Pons (tissue), 1 donor: ENCODE data around the gene NPHS1.
"Not testable (repeated sequence)": the region's sequence is repeated elsewhere in the genome, so short reads cannot be mapped to it uniquely, and the experiment has no call there.

Experiments used
- DNase-seq: peaks from one replicate; pipeline ENCODE4 v3.0.0-alpha.2; 2016; ENCODE audit warnings: low spot score

The NPHS1 gene

GRCh38 chr19:35852029-35852780 lies at the start of gene NPHS1:
Gene NPHS1 (minus strand): TSS chr19:35852504. CDS start chr19:35851837, 667 bp downstream.
- DNase-seq, result no peak

- DNase-seq, result no peak
Measured at GRCh38 chr19:35901055-35901644, 48.8 kb upstream of the NPHS1 start.

- DNase-seq, result peak; percentile 64
Measured at GRCh38 chr19:35899547-35900214, 47.4 kb upstream of the NPHS1 start.

- DNase-seq, result no peak
Measured at GRCh38 chr19:35898499-35898809, 46.1 kb upstream of the NPHS1 start.

- DNase-seq, result no peak
Measured at GRCh38 chr19:35897706-35898451, 45.6 kb upstream of the NPHS1 start.

GRCh38 chr19:35896643-35897040 lies 44.3 kb upstream of the NPHS1 start:
- no peak for DNase-seq

GRCh38 chr19:35895911-35896642 lies 43.8 kb upstream of the NPHS1 start:
- no peak for DNase-seq

- DNase-seq, result no peak
Measured at GRCh38 chr19:35894342-35894741, 42.0 kb upstream of the NPHS1 start.

- DNase-seq, result not testable (repeated sequence)
Measured at GRCh38 chr19:35891819-35892218, 39.5 kb upstream of the NPHS1 start.

GRCh38 chr19:35890113-35890650 lies 37.9 kb upstream of the NPHS1 start:
- DNase-seq, result no peak

- DNase-seq, result no peak
Measured at GRCh38 chr19:35889370-35890112, 37.2 kb upstream of the NPHS1 start.

- DNase-seq, result no peak
Measured at GRCh38 chr19:35888398-35888797, 36.1 kb upstream of the NPHS1 start.

- DNase-seq, result no peak
Measured at GRCh38 chr19:35887197-35887596, 34.9 kb upstream of the NPHS1 start.

- DNase-seq, result no peak
Measured at GRCh38 chr19:35885904-35886303, 33.6 kb upstream of the NPHS1 start.

- DNase-seq, result no peak
Measured at GRCh38 chr19:35885225-35885738, 33.0 kb upstream of the NPHS1 start.

- no peak for DNase-seq
Measured at GRCh38 chr19:35883882-35884281, 31.6 kb upstream of the NPHS1 start.

- DNase-seq, result peak; percentile 96
Measured at GRCh38 chr19:35882114-35882832, 30.0 kb upstream of the NPHS1 start.

- peak; percentile 78 for DNase-seq
Measured at GRCh38 chr19:35879770-35880317, 27.5 kb upstream of the NPHS1 start.

- DNase-seq, result no peak
Measured at GRCh38 chr19:35879068-35879467, 26.8 kb upstream of the NPHS1 start.
